HG03103 (cell line): ENCODE measurements around the gene KRT10.
"Not testable (repeated sequence)": the region's sequence is repeated elsewhere in the genome, so short reads cannot be mapped to it uniquely, and the experiment has no call there.

Source experiments
- ATAC-seq: cut with Tn5 transposase; IDR thresholded peaks from one replicate; pipeline ENCODE4 v1.9.1; 2021; ENCODE audit warnings: low read depth; ENCODE audit not compliant: unreplicated experiment

KRT10 gene

GRCh38 chr17:40836020-40836419 is 13.6 kb upstream of the KRT10 start:
- ATAC-seq = no peak

GRCh38 chr17:40833882-40834281 is 11.5 kb upstream of the KRT10 start:
- no peak for ATAC-seq

GRCh38 chr17:40832840-40833239 is 10.4 kb upstream of the KRT10 start:
- no peak for ATAC-seq

GRCh38 chr17:40830085-40830776 is 7.8 kb upstream of the KRT10 start:
- no peak for ATAC-seq

- no peak for ATAC-seq
Observed at GRCh38 chr17:40828454-40829044, 6.1 kb upstream of the KRT10 start.

- no peak for ATAC-seq
Observed at GRCh38 chr17:40827746-40828453, 5.5 kb upstream of the KRT10 start.

- no peak for ATAC-seq
Observed at GRCh38 chr17:40825599-40825998, 3.2 kb upstream of the KRT10 start.

- ATAC-seq = no peak
Observed at GRCh38 chr17:40824015-40824832, 1.8 kb upstream of the KRT10 start.

- no peak for ATAC-seq
Observed at GRCh38 chr17:40821536-40821935, 878 bp downstream of the KRT10 start.

- ATAC-seq = no peak
Observed at GRCh38 chr17:40820228-40820838, 2.1 kb downstream of the KRT10 start.

GRCh38 chr17:40819528-40820125 is 2.8 kb downstream of the KRT10 start:
- no peak for ATAC-seq

- peak; percentile 80 for ATAC-seq
Observed at GRCh38 chr17:40818733-40819527, 3.5 kb downstream of the KRT10 start.

GRCh38 chr17:40818343-40818732 is 4.1 kb downstream of the KRT10 start:
- no peak for ATAC-seq

GRCh38 chr17:40817103-40817682 is 5.2 kb downstream of the KRT10 start:
- no peak for ATAC-seq

GRCh38 chr17:40816569-40816968 is 5.8 kb downstream of the KRT10 start:
- ATAC-seq = no peak

GRCh38 chr17:40815381-40815780 is 7.0 kb downstream of the KRT10 start:
- ATAC-seq = no peak

GRCh38 chr17:40814657-40815056 is 7.8 kb downstream of the KRT10 start:
- not testable (repeated sequence) for ATAC-seq

GRCh38 chr17:40813804-40814203 is 8.6 kb downstream of the KRT10 start:
- ATAC-seq = no peak

GRCh38 chr17:40812639-40813038 is 9.8 kb downstream of the KRT10 start:
- ATAC-seq = no peak
